Measurements from ENCODE around the gene SDK1. TPM values are rescaled to one million over a fixed set of nuclear protein-coding genes. Genes with fewer than 3 reads are reported as not detected.

Gene SDK1
- total RNA-seq, 1 donor = 0.36 TPM

- Histone ChIP-seq H4K20me1 (ENCODE audit: insufficient read depth, low read length) (no peaks in the 10 kb centered on the region), H3K79me2 (ENCODE audit: insufficient read depth, low read length) (no peaks in the 10 kb centered on the region), H2AFZ (ENCODE audit: low read length) (no peak overlapping the region), H3K27me3 (ENCODE audit: insufficient read depth, low read length) (no peaks in the 10 kb centered on the region), H3K27ac (ENCODE audit: low read depth, low read length) (no peak overlapping the region), H3K4me1 (ENCODE audit: insufficient read depth, low read length) (no peaks in the 10 kb centered on the region), H3K4me3 (ENCODE audit: insufficient read depth, low read length) (no peak overlapping the region), H3K9me3 (ENCODE audit: low read depth, low read length) (no peaks in the 10 kb centered on the region), H3K36me3 (ENCODE audit: insufficient read depth, low read length) (no peaks in the 10 kb centered on the region), H3K4me2 (ENCODE audit: insufficient read depth, low read length) (no peak overlapping the region)
- TF ChIP-seq CTCF (IDR thresholded peaks at IDR 0.05; ENCODE audit: extremely low read depth, low read depth, low read length) = no peak
- no peak for DNase-seq (ENCODE audit: insufficient read length, low spot score, missing footprints)
Measured at GRCh38 chr7:3923307-3923918, 622.4 kb downstream of the SDK1 start.

GRCh38 chr7:3924277-3924676 lies 623.2 kb downstream of the SDK1 start:
- Histone ChIP-seq H3K79me2 (ENCODE audit: insufficient read depth, low read length) (no peaks in the 10 kb centered on the region), H3K4me3 (ENCODE audit: insufficient read depth, low read length) (no peak overlapping the region), H3K27ac (ENCODE audit: low read depth, low read length) (no peak overlapping the region), H3K36me3 (ENCODE audit: insufficient read depth, low read length) (no peaks in the 10 kb centered on the region), H3K4me2 (ENCODE audit: insufficient read depth, low read length) (no peak overlapping the region), H2AFZ (ENCODE audit: low read length) (no peak overlapping the region), H3K4me1 (ENCODE audit: insufficient read depth, low read length) (no peaks in the 10 kb centered on the region), H4K20me1 (ENCODE audit: insufficient read depth, low read length) (no peaks in the 10 kb centered on the region), H3K27me3 (ENCODE audit: insufficient read depth, low read length) (no peaks in the 10 kb centered on the region), H3K9me3 (ENCODE audit: low read depth, low read length) (no peaks in the 10 kb centered on the region)
- TF ChIP-seq CTCF (IDR thresholded peaks at IDR 0.05; ENCODE audit: extremely low read depth, low read depth, low read length) = no peak
- no peak for DNase-seq (ENCODE audit: insufficient read length, low spot score, missing footprints)

- Histone ChIP-seq H3K4me2 (ENCODE audit: insufficient read depth, low read length) (no peak overlapping the region), H4K20me1 (ENCODE audit: insufficient read depth, low read length) (no peaks in the 10 kb centered on the region), H3K36me3 (ENCODE audit: insufficient read depth, low read length) (no peaks in the 10 kb centered on the region), H3K27me3 (ENCODE audit: insufficient read depth, low read length) (no peaks in the 10 kb centered on the region), H3K4me1 (ENCODE audit: insufficient read depth, low read length) (no peaks in the 10 kb centered on the region), H3K9me3 (ENCODE audit: low read depth, low read length) (no peaks in the 10 kb centered on the region), H3K4me3 (ENCODE audit: insufficient read depth, low read length) (no peak overlapping the region), H2AFZ (ENCODE audit: low read length) (no peak overlapping the region), H3K27ac (ENCODE audit: low read depth, low read length) (no peak overlapping the region), H3K79me2 (ENCODE audit: insufficient read depth, low read length) (no peaks in the 10 kb centered on the region)
- no peak for TF ChIP-seq CTCF (IDR thresholded peaks at IDR 0.05; ENCODE audit: extremely low read depth, low read depth, low read length)
- no peak for DNase-seq (ENCODE audit: insufficient read length, low spot score, missing footprints)
Measured at GRCh38 chr7:3927446-3928110, 626.5 kb downstream of the SDK1 start.

GRCh38 chr7:3928727-3929515 lies 627.9 kb downstream of the SDK1 start:
- no peaks in the 10 kb centered on the region for H3K27me3 ChIP-seq (ENCODE audit: insufficient read depth, low read length)
- no peak for DNase-seq (ENCODE audit: insufficient read length, low spot score, missing footprints)
- no peak overlapping the region for H2AFZ ChIP-seq (ENCODE audit: low read length)

More at GRCh38 chr7:3928727-3929515, 627.9 kb downstream of the SDK1 start:
- H4K20me1 ChIP-seq (ENCODE audit: insufficient read depth, low read length) = no peaks in the 10 kb centered on the region
- H3K4me2 ChIP-seq (ENCODE audit: insufficient read depth, low read length) = no peak overlapping the region
- H3K79me2 ChIP-seq (ENCODE audit: insufficient read depth, low read length) = no peaks in the 10 kb centered on the region
- H3K27ac ChIP-seq (ENCODE audit: low read depth, low read length) = no peak overlapping the region
- no peaks in the 10 kb centered on the region for H3K36me3 ChIP-seq (ENCODE audit: insufficient read depth, low read length)
- TF ChIP-seq CTCF (IDR thresholded peaks at IDR 0.05; ENCODE audit: extremely low read depth, low read depth, low read length) = no peak
- H3K4me3 ChIP-seq (ENCODE audit: insufficient read depth, low read length) = no peak overlapping the region
- no peaks in the 10 kb centered on the region for H3K9me3 ChIP-seq (ENCODE audit: low read depth, low read length)
- no peaks in the 10 kb centered on the region for H3K4me1 ChIP-seq (ENCODE audit: insufficient read depth, low read length)

Measured in osteoblast (primary cell).